H9 (cell line): ENCODE data around the gene TPP2. TPM values are rescaled to one million over a fixed set of nuclear protein-coding genes. Genes with fewer than 3 reads are reported as not detected.

ENCODE experiments used
- DNase-seq: peaks from one replicate; pipeline ENCODE4 v3.0.0-alpha.2; 2017
- H2AFZ ChIP-seq: one replicate; pipeline ENCODE4 v1.6.1; 2013; ENCODE audit warnings: mild to moderate bottlenecking, low read length, control low read depth, moderate library complexity
- H2AK5ac ChIP-seq: 2 replicates; pipeline ENCODE4 v1.6.1; 2013; ENCODE audit warnings: low read length, control low read depth, mixed read lengths; ENCODE audit not compliant: insufficient read length
- H2BK120ac ChIP-seq: one replicate; pipeline ENCODE4 v1.6.1; 2013; ENCODE audit warnings: low read depth, mild to moderate bottlenecking, low read length, control low read depth, inconsistent platforms; ENCODE audit not compliant: poor library complexity, severe bottlenecking
- H2BK12ac ChIP-seq: 2 replicates; pipeline ENCODE4 v1.6.1; 2013; ENCODE audit warnings: low read length, control low read depth, mixed read lengths, low read depth; ENCODE audit not compliant: insufficient read length
- H2BK15ac ChIP-seq: 2 replicates; pipeline ENCODE4 v1.6.1; 2013; ENCODE audit warnings: low read depth, low read length, control low read depth
- H2BK20ac ChIP-seq: one replicate; pipeline ENCODE4 v1.6.1; 2013; ENCODE audit warnings: low read depth, mild to moderate bottlenecking, low read length, control low read depth, inconsistent platforms; ENCODE audit not compliant: poor library complexity, severe bottlenecking
- H2BK5ac ChIP-seq: 2 replicates; pipeline ENCODE4 v1.6.1; 2013; ENCODE audit warnings: low read length, control low read depth, mixed read lengths; ENCODE audit not compliant: insufficient read length
- H3K14ac ChIP-seq: 2 replicates; pipeline ENCODE4 v1.6.1; 2013; ENCODE audit warnings: low read length, control low read depth; ENCODE audit not compliant: insufficient read depth
- H3K18ac ChIP-seq: 2 replicates; pipeline ENCODE4 v1.6.1; 2013; ENCODE audit warnings: low read depth, mild to moderate bottlenecking, mixed read lengths, low read length, control low read depth; ENCODE audit not compliant: insufficient read length
- H3K23ac ChIP-seq: 2 replicates; pipeline ENCODE4 v1.6.1; 2013; ENCODE audit warnings: low read length, control low read depth, mixed read lengths, low read depth; ENCODE audit not compliant: insufficient read length
- H3K23me2 ChIP-seq: 2 replicates; pipeline ENCODE4 v1.6.1; 2013; ENCODE audit warnings: low read depth, mild to moderate bottlenecking, mixed read lengths, low read length, control low read depth; ENCODE audit not compliant: insufficient read length, poor library complexity, severe bottlenecking
- H3K27ac ChIP-seq: 2 replicates; pipeline ENCODE4 v1.5.1; 2013; ENCODE audit warnings: low read length, control low read depth, mixed read lengths, low read depth; ENCODE audit not compliant: insufficient read length
- H3K27me3 ChIP-seq: 2 replicates; pipeline ENCODE4 v1.6.1; 2013; ENCODE audit warnings: low read length, control low read depth, inconsistent platforms; ENCODE audit not compliant: insufficient read depth
- H3K4ac ChIP-seq: 2 replicates; pipeline ENCODE4 v1.6.1; 2013; ENCODE audit warnings: low read depth, mild to moderate bottlenecking, control low read depth, inconsistent platforms, low read length, moderate library complexity
- H3K4me1 ChIP-seq: 2 replicates; pipeline ENCODE4 v1.6.1; 2013; ENCODE audit warnings: low read length, control low read depth, inconsistent platforms; ENCODE audit not compliant: insufficient read depth
- H3K4me2 ChIP-seq: 2 replicates; pipeline ENCODE4 v1.6.1; 2013; ENCODE audit warnings: low read length, control low read depth, mixed read lengths; ENCODE audit not compliant: insufficient read length, insufficient read depth
- H3K56ac ChIP-seq: 2 replicates; pipeline ENCODE4 v1.6.1; 2013; ENCODE audit warnings: low read depth, mild to moderate bottlenecking, mixed read lengths, low read length, control low read depth; ENCODE audit not compliant: insufficient read length
- H3K79me1 ChIP-seq: 2 replicates; pipeline ENCODE4 v1.6.1; 2013; ENCODE audit warnings: low read depth, mild to moderate bottlenecking, moderate library complexity, low read length, control low read depth, inconsistent platforms; ENCODE audit not compliant: insufficient read depth, poor library complexity, severe bottlenecking
- H3K79me2 ChIP-seq: 2 replicates; pipeline ENCODE4 v1.6.1; 2013; ENCODE audit warnings: low read length, control low read depth, inconsistent platforms; ENCODE audit not compliant: insufficient read depth
- H3K9ac ChIP-seq: 2 replicates; pipeline ENCODE4 v1.6.1; 2013; ENCODE audit warnings: low read length, control low read depth, mixed read lengths; ENCODE audit not compliant: insufficient read length; ENCODE audit errors: extremely low read depth
- H3K9me3 ChIP-seq: one replicate; pipeline ENCODE4 v1.6.1; 2013; ENCODE audit warnings: low read depth, low read length, inconsistent platforms; ENCODE audit not compliant: control insufficient read depth
- H3T11ph ChIP-seq: one replicate; pipeline ENCODE4 v1.6.1; 2013; ENCODE audit warnings: mild to moderate bottlenecking, low read length, control low read depth, inconsistent platforms
- H4K20me1 ChIP-seq: one replicate; pipeline ENCODE4 v1.6.1; 2013; ENCODE audit not compliant: control insufficient read depth, insufficient read length, insufficient read depth
- H4K5ac ChIP-seq: 2 replicates; pipeline ENCODE4 v1.6.1; 2013; ENCODE audit warnings: low read depth, mild to moderate bottlenecking, mixed read lengths, low read length, control low read depth; ENCODE audit not compliant: insufficient read length
- H4K8ac ChIP-seq: replicated peaks from 2 replicates; pipeline ENCODE4 v1.6.1; 2013; ENCODE audit warnings: low read length, control low read depth, mixed read lengths, low read depth; ENCODE audit not compliant: insufficient read length
- H4K91ac ChIP-seq: 2 replicates; pipeline ENCODE4 v1.6.1; 2013; ENCODE audit warnings: low read depth, mild to moderate bottlenecking, moderate library complexity, mixed read lengths, low read length, control low read depth; ENCODE audit not compliant: insufficient read length
- H3K27ac Mint-ChIP-seq, 3 experiments: 2 replicates in 2 of 3; 3 replicates in 1 of 3; pipeline ENCODE4 v1.8.0; 2020 to 2021; ENCODE audit warnings: mixed read lengths in 3 of 3, mild to moderate bottlenecking in 1 of 3, moderate library complexity in 1 of 3
- H3K27me3 Mint-ChIP-seq: 2 replicates; pipeline ENCODE4 v1.8.0; 2021; ENCODE audit warnings: low read depth, mild to moderate bottlenecking, moderate library complexity, mixed read lengths
- H3K36me3 Mint-ChIP-seq, 3 experiments: 2 replicates in 2 of 3; 3 replicates in 1 of 3; pipeline ENCODE4 v1.8.0; 2020 to 2021; ENCODE audit warnings: low read depth in 3 of 3, mixed read lengths in 3 of 3; ENCODE audit not compliant: insufficient read depth in 1 of 3
- H3K4me1 Mint-ChIP-seq, 2 experiments: 2 replicates each; pipeline ENCODE4 v1.8.0; 2020; ENCODE audit warnings: mixed read lengths in 2 of 2
- H3K4me3 Mint-ChIP-seq, 2 experiments: 2 replicates in 1 of 2; 3 replicates in 1 of 2; pipeline ENCODE4 v1.8.0; 2020 to 2021; ENCODE audit warnings: mild to moderate bottlenecking in 2 of 2, mixed read lengths in 2 of 2, moderate library complexity in 1 of 2
- H3K9me3 Mint-ChIP-seq, 2 experiments: 2 replicates in 1 of 2; 3 replicates in 1 of 2; pipeline ENCODE4 v1.8.0; 2020; ENCODE audit warnings: mild to moderate bottlenecking in 2 of 2, mixed read lengths in 2 of 2, moderate library complexity in 1 of 2
- CTCF ChIP-seq: fragments of 200-600 bp; sonication (generic); conservative IDR thresholded peaks from 3 replicates; pipeline ENCODE4 v1.8.0; 2021; ENCODE audit warnings: antibody characterized with exemption, mild to moderate bottlenecking
- WGBS: extraction: QIAGEN DNeasy Blood & Tissue Kit; methylation state at CpG from one replicate; pipeline ENCODE4 v1.1.7; 2013; ENCODE audit warnings: missing lambda C conversion rate, low lambda C conversion rate, mixed read lengths; ENCODE audit not compliant: insufficient read length; ENCODE audit errors: extremely low coverage; 5-methylcytosine and 5-hydroxymethylcytosine counted together
- total RNA-seq: library from RNA; stranded (reverse); gene quantifications from 2 replicates; pipeline ENCODE4 v1.2.1, GENCODE V29; 2021

Gene TPP2
- total RNA-seq, 1 experiment from 2014 or later: 63.5 TPM

- H3K79me2 ChIP-seq: peaks cover 47% of the 10 kb centered on the region
- H3K4me1 ChIP-seq: no peaks in the 10 kb centered on the region; the same call in 1 of the 2 replicates
- H2BK12ac ChIP-seq: no peak overlapping the region
- H3K9me3 Mint-ChIP-seq: peaks cover 0 to 4% of the 10 kb centered on the region in 2 experiments; a peak in 3 of 5 replicates
- no peak overlapping the region for H4K91ac ChIP-seq
- H3K9me3 ChIP-seq: no peaks in the 10 kb centered on the region
- no peak overlapping the region for H2BK15ac ChIP-seq
- H3T11ph ChIP-seq: no peak overlapping the region
- no peak overlapping the region for H3K27ac ChIP-seq
- no peak overlapping the region for H3K23ac ChIP-seq
- no peak overlapping the region for H3K14ac ChIP-seq
- peaks cover 3% of the 10 kb centered on the region for H3K23me2 ChIP-seq
- H3K56ac ChIP-seq: no peak overlapping the region
- H2AK5ac ChIP-seq: no peak overlapping the region
- H3K79me1 ChIP-seq: peaks cover 10% of the 10 kb centered on the region
- no peak overlapping the region for H3K18ac ChIP-seq
- no peaks in the 10 kb centered on the region for H3K27me3 Mint-ChIP-seq
- H3K4ac ChIP-seq: no peak overlapping the region
- peak overlapping the region in 1 of 3 experiments; percentile 93; a peak in 3 of 7 replicates for H3K27ac Mint-ChIP-seq
- peaks cover 46 to 52% of the 10 kb centered on the region in 2 experiments for H3K4me1 Mint-ChIP-seq
- peaks cover 2 to 9% (median 5%) of the 10 kb centered on the region in 3 experiments; a peak in 5 of 7 replicates for H3K36me3 Mint-ChIP-seq
- H4K8ac ChIP-seq: no peak overlapping the region
- no peaks in the 10 kb centered on the region for H3K27me3 ChIP-seq
- no peak overlapping the region for H4K5ac ChIP-seq
- no CpG with 5 or more reads among the region's 6 CpGs for WGBS
- no peak for TF ChIP-seq CTCF
- H4K20me1 ChIP-seq: no peaks in the 10 kb centered on the region
- no peak overlapping the region for H2BK20ac ChIP-seq
- H3K4me3 Mint-ChIP-seq: peak overlapping the region; percentile 93 to 94
- H2BK120ac ChIP-seq: no peak overlapping the region
- H2AFZ ChIP-seq: no peak overlapping the region
- peak overlapping the region; percentile 84 for H3K9ac ChIP-seq
- H2BK5ac ChIP-seq: no peak overlapping the region
- peak overlapping the region; percentile 97 for H3K4me2 ChIP-seq
- no peak for DNase-seq
These were observed 1.3 kb downstream of the TPP2 start for GRCh38 chr13:102598061-102598460.
